ENCODE data around the gene CNFN.

Gene CNFN

GRCh38 chr19:42375415-42376176 is 14.5 kb downstream of the CNFN start:
- no peak for DNase-seq (ENCODE audit: low read depth in 2 of 2)

GRCh38 chr19:42374826-42375376 is 15.2 kb downstream of the CNFN start:
- DNase-seq (ENCODE audit: low read depth in 2 of 2), result no peak

GRCh38 chr19:42370626-42371175 is 19.4 kb downstream of the CNFN start:
- DNase-seq (ENCODE audit: low read depth in 2 of 2), result peak in 1 of 2 experiments; percentile 6

- no peak for DNase-seq (ENCODE audit: low read depth in 2 of 2)
Measured at GRCh38 chr19:42370068-42370520, 20.0 kb downstream of the CNFN start.

GRCh38 chr19:42369433-42370067 is 20.5 kb downstream of the CNFN start:
- DNase-seq (ENCODE audit: low read depth in 2 of 2), result no peak

GRCh38 chr19:42368765-42369164 is 21.3 kb downstream of the CNFN start:
- DNase-seq (ENCODE audit: low read depth in 2 of 2), result no peak

GRCh38 chr19:42368360-42368759 is 21.7 kb downstream of the CNFN start:
- no peak for DNase-seq (ENCODE audit: low read depth in 2 of 2)

- no peak for DNase-seq (ENCODE audit: low read depth in 2 of 2)
Measured at GRCh38 chr19:42367929-42368328, 22.2 kb downstream of the CNFN start.

- DNase-seq (ENCODE audit: low read depth in 2 of 2), result no peak
Measured at GRCh38 chr19:42366673-42367072, 23.4 kb downstream of the CNFN start.

GRCh38 chr19:42363614-42364346 is 26.3 kb downstream of the CNFN start:
- no peak for DNase-seq (ENCODE audit: low read depth in 2 of 2)

- DNase-seq (ENCODE audit: low read depth in 2 of 2), result no peak
Measured at GRCh38 chr19:42362891-42363440, 27.1 kb downstream of the CNFN start.

- DNase-seq (ENCODE audit: low read depth in 2 of 2), result no peak
Measured at GRCh38 chr19:42362342-42362741, 27.8 kb downstream of the CNFN start.

- no peak for DNase-seq (ENCODE audit: low read depth in 2 of 2)
Measured at GRCh38 chr19:42361545-42361910, 28.6 kb downstream of the CNFN start.

- no peak for DNase-seq (ENCODE audit: low read depth in 2 of 2)
Measured at GRCh38 chr19:42360787-42361544, 29.1 kb downstream of the CNFN start.

- no peak for DNase-seq (ENCODE audit: low read depth in 2 of 2)
Measured at GRCh38 chr19:42357290-42357689, 32.8 kb downstream of the CNFN start.

- DNase-seq (ENCODE audit: low read depth in 2 of 2), result no peak
Measured at GRCh38 chr19:42356686-42357085, 33.4 kb downstream of the CNFN start.

GRCh38 chr19:42355896-42356295 is 34.2 kb downstream of the CNFN start:
- no peak for DNase-seq (ENCODE audit: low read depth in 2 of 2)

- DNase-seq (ENCODE audit: low read depth in 2 of 2), result no peak
Measured at GRCh38 chr19:42353341-42354015, 36.6 kb downstream of the CNFN start.

GRCh38 chr19:42352301-42353259 is 37.5 kb downstream of the CNFN start:
- no peak for DNase-seq (ENCODE audit: low read depth in 2 of 2)

All from fibroblast of skin of left biceps (primary cell).